Endothelial cell (in vitro differentiated cells): Measurements from ENCODE around the gene NOS1AP. TPM values are rescaled to one million over a fixed set of nuclear protein-coding genes. Genes with fewer than 3 reads are reported as not detected.
"Not testable (repeated sequence)": the region's sequence is repeated elsewhere in the genome, so short reads cannot be mapped to it uniquely, and the experiment has no call there.

Source experiments
- DNase-seq: peaks from one replicate; pipeline ENCODE4 v3.0.0; 2021; ENCODE audit warnings: low spot score
- H3K27ac Mint-ChIP-seq: one replicate; pipeline ENCODE4 v1.8.0; 2021; ENCODE audit warnings: mixed read lengths, inconsistent platforms; ENCODE audit not compliant: unreplicated experiment
- H3K27me3 Mint-ChIP-seq: one replicate; pipeline ENCODE4 v1.8.0; 2021; ENCODE audit warnings: mild to moderate bottlenecking, moderate library complexity, mixed read lengths, inconsistent platforms; ENCODE audit not compliant: unreplicated experiment
- H3K36me3 Mint-ChIP-seq: one replicate; pipeline ENCODE4 v1.8.0; 2021; ENCODE audit warnings: mild to moderate bottlenecking, low read depth, mixed read lengths, inconsistent platforms; ENCODE audit not compliant: unreplicated experiment
- H3K4me1 Mint-ChIP-seq: one replicate; pipeline ENCODE4 v1.8.0; 2021; ENCODE audit warnings: mild to moderate bottlenecking, mixed read lengths, inconsistent platforms; ENCODE audit not compliant: unreplicated experiment
- H3K4me3 Mint-ChIP-seq: one replicate; pipeline ENCODE4 v1.8.0; 2021; ENCODE audit warnings: mild to moderate bottlenecking, mixed read lengths, inconsistent platforms; ENCODE audit not compliant: unreplicated experiment
- H3K9me3 Mint-ChIP-seq: one replicate; pipeline ENCODE4 v1.8.0; 2021; ENCODE audit warnings: mixed read lengths, inconsistent platforms; ENCODE audit not compliant: unreplicated experiment
- total RNA-seq: library from RNA; stranded (reverse); fragmentation: NEBNext Ultra II Directional; extraction: Animal tissue kit (Norgen Biotek cat#: 25700); gene quantifications from one replicate; pipeline ENCODE4 v1.2.1, GENCODE V29; 2021; ENCODE audit not compliant: unreplicated experiment
- TF ChIP-seq, protein P1 (sequence below): fragments of 200-600 bp; sonication (generic); IDR thresholded peaks from one replicate; pipeline ENCODE4 v1.5.0; 2021; ENCODE audit warnings: antibody characterized with exemption; ENCODE audit not compliant: unreplicated experiment

NOS1AP gene
- total RNA-seq, 1 donor from 2014 or later, result 19.8 TPM

DNA sequence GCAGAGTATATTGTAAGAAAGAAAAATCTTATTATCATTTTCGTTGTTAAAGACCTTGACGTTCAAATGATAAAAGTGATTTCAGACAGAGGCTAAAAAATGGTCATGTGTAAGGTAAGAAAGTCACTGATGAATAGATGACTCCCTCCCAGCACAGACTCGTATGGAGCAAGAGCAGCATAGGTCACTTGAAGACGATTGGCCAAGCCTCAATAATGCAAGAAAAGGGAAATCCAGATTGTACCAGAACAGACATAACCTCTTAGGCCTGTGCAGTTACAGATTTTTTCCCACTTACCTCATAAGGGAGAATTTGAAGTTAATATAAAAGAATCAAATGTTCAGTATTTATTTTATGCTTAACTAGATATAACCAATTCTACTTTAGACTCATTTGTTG lies 29.5 kb upstream of the NOS1AP start:
- H3K36me3 Mint-ChIP-seq, result no peaks in the 10 kb centered on the region
- H3K4me1 Mint-ChIP-seq, result peaks cover 4% of the 10 kb centered on the region
- TF ChIP-seq, protein P1, sequence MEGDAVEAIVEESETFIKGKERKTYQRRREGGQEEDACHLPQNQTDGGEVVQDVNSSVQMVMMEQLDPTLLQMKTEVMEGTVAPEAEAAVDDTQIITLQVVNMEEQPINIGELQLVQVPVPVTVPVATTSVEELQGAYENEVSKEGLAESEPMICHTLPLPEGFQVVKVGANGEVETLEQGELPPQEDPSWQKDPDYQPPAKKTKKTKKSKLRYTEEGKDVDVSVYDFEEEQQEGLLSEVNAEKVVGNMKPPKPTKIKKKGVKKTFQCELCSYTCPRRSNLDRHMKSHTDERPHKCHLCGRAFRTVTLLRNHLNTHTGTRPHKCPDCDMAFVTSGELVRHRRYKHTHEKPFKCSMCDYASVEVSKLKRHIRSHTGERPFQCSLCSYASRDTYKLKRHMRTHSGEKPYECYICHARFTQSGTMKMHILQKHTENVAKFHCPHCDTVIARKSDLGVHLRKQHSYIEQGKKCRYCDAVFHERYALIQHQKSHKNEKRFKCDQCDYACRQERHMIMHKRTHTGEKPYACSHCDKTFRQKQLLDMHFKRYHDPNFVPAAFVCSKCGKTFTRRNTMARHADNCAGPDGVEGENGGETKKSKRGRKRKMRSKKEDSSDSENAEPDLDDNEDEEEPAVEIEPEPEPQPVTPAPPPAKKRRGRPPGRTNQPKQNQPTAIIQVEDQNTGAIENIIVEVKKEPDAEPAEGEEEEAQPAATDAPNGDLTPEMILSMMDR, result no peak
- H3K27ac Mint-ChIP-seq, result no peak overlapping the region
- H3K4me3 Mint-ChIP-seq, result no peak overlapping the region
- peaks cover 2% of the 10 kb centered on the region for H3K27me3 Mint-ChIP-seq
- no peaks in the 10 kb centered on the region for H3K9me3 Mint-ChIP-seq
- no peak for DNase-seq

DNA sequence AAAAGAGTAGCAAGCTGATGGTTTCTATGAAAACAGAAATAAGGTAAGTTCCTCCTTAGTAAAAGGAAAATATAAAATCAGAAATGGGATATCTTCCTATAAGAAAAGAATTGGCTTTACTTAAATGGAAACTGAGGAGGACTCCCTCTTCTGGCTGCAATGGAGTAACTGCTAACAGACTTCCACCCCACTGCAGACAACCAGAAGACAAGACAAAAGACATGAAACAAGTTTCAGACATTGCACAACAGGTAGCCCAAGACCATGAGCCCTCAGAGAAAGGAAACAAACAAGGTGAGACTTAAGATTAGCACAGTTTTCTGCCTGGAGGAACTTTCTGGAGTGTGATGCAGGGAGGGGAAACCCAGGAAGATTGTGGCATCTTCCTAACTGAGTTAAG lies 28.8 kb upstream of the NOS1AP start:
- Mint-ChIP-seq H3K27ac (no peak overlapping the region), H3K27me3 (no peaks in the 10 kb centered on the region), H3K4me3 (no peak overlapping the region), H3K36me3 (no peaks in the 10 kb centered on the region), H3K4me1 (peaks cover 4% of the 10 kb centered on the region), H3K9me3 (no peaks in the 10 kb centered on the region)
- no peak for DNase-seq
- TF ChIP-seq, protein P1, result no peak

DNA sequence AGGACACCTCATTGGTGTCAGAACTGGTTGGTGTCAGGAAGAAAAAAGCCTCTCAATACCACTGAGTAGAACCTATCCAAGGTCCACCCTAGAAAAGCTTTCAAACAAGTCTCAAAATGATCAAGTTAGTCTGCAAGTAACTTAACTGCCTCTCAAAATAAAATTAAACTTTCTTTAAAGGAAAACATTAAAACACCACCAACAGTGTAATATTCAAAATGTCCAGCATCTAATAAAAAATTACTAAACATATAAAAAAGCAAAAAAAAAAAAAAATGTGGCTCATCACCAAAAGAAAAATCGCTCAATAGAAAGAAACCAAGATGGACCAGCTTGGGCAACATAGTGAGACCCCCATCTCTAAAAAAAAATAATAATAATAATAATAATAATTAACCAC lies 27.1 kb upstream of the NOS1AP start:
- Mint-ChIP-seq H3K4me3 (no peak overlapping the region), H3K9me3 (no peaks in the 10 kb centered on the region), H3K36me3 (no peaks in the 10 kb centered on the region), H3K4me1 (peaks cover 4% of the 10 kb centered on the region), H3K27ac (no peak overlapping the region), H3K27me3 (no peaks in the 10 kb centered on the region)
- TF ChIP-seq, protein P1, result no peak
- no peak for DNase-seq

DNA sequence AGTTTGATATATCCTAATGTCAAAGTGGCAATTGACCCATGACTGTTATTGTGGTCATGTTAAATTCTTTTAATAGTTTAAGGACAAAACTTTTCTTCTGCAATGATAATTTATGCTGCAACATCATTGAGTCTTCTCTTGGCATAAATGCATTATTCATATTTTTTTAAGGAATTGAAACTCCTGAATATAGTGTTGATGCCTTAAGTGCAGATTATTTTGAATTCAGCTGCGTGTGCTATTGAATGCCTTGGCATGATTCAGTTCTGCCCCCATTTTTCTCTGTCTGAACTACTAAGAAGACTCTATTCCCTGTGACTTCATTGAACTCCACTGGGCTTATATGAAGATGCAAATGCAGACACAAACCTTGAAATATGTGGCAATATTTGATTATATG lies 22.6 kb upstream of the NOS1AP start:
- Mint-ChIP-seq H3K9me3 (no peaks in the 10 kb centered on the region), H3K27me3 (no peaks in the 10 kb centered on the region), H3K36me3 (no peaks in the 10 kb centered on the region), H3K27ac (no peak overlapping the region), H3K4me3 (no peak overlapping the region), H3K4me1 (no peaks in the 10 kb centered on the region)
- no peak for DNase-seq
- TF ChIP-seq, protein P1, result no peak

- DNase-seq, H3K4me3 Mint-ChIP-seq, H3K27ac Mint-ChIP-seq, H3K36me3 Mint-ChIP-seq, H3K27me3 Mint-ChIP-seq, H3K9me3 Mint-ChIP-seq: not testable (repeated sequence)
- peaks cover 27% of the 10 kb centered on the region for H3K4me1 Mint-ChIP-seq
Measured at GRCh38 chr1:162053949-162054348, 15.5 kb upstream of the NOS1AP start.

DNA sequence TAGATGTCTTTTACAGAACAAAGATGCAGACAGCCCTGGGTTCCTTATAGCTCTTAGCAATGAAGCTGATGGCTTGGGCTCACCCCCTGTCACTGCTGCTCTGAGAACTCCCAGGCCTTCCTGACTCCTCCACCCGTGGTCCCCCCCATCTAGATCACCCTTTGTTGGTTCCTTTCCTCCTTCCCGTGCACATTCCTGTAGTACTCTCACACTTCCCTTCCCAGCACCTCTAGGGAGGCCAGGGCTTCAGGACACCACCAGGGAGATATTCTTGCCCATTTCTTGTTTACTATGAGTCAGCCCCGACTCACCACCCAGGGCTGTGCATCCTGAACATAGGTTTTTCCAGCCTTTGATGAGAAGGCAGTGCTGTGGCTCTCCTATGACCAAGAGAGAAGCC lies 14.4 kb upstream of the NOS1AP start:
- TF ChIP-seq, protein P1, result no peak
- H3K9me3 Mint-ChIP-seq, result no peaks in the 10 kb centered on the region
- peak overlapping the region; percentile 16 for H3K27ac Mint-ChIP-seq
- no peaks in the 10 kb centered on the region for H3K36me3 Mint-ChIP-seq
- DNase-seq, result no peak
- no peak overlapping the region for H3K4me3 Mint-ChIP-seq
- H3K27me3 Mint-ChIP-seq, result no peaks in the 10 kb centered on the region
- H3K4me1 Mint-ChIP-seq, result peaks cover 27% of the 10 kb centered on the region
